GM23338 (cell line): Measurements from ENCODE around the gene TBC1D9. TPM values are rescaled to one million over a fixed set of nuclear protein-coding genes. Genes with fewer than 3 reads are reported as not detected.

ENCODE experiments used
- CREB1 ChIP-seq: fragments of 250-450 bp; sonication (Bioruptor Pico); IDR thresholded peaks from 2 replicates; pipeline ENCODE4 v1.5.0; 2020; ENCODE audit warnings: low read depth, mild to moderate bottlenecking, moderate library complexity
- EZH2 ChIP-seq: fragments of 200-600 bp; sonication (generic); IDR thresholded peaks from one replicate; pipeline ENCODE4 v1.8.0; 2017; ENCODE audit warnings: antibody characterized with exemption, mild to moderate bottlenecking, low read depth; ENCODE audit not compliant: unreplicated experiment
- EZH2phosphoT487 ChIP-seq: fragments of 200-600 bp; sonication (generic); IDR thresholded peaks from one replicate; pipeline ENCODE4 v1.8.1; 2018; ENCODE audit warnings: antibody characterized with exemption; ENCODE audit not compliant: unreplicated experiment
- REST ChIP-seq: IDR thresholded peaks from one replicate; pipeline ENCODE4 v1.6.1; 2018; ENCODE audit warnings: antibody characterized with exemption; ENCODE audit not compliant: unreplicated experiment
- ZNF114 ChIP-seq: fragments of 250-450 bp; sonication (Bioruptor Pico); IDR thresholded peaks from 2 replicates; pipeline ENCODE4 v1.5.0; 2020; ENCODE audit warnings: mild to moderate bottlenecking, moderate library complexity
- ZNF462 ChIP-seq: fragments of 250-450 bp; sonication (Bioruptor Pico); IDR thresholded peaks from 2 replicates; pipeline ENCODE4 v1.5.0; 2020; ENCODE audit warnings: mild to moderate bottlenecking, moderate library complexity
- polyA plus RNA-seq: library from polyadenylated mRNA; unstranded; fragments of >200 nt; fragmentation: Nextera tagmentation; extraction: Ambion mirVana; gene quantifications from 2 replicates; pipeline ENCODE4 v1.2.1, GENCODE V29; 2016
- total RNA-seq: library from RNA; depleted of rRNA; stranded (reverse); fragments of >200 nt; shearing (Covaris generic); gene quantifications from 2 replicates; pipeline ENCODE4 v1.2.3, GENCODE V29; 2014

TBC1D9 gene
- total and polyA plus RNA-seq, 2 experiments from 2014 or later: 0.03 to 0.56 TPM

GRCh38 chr4:140666889-140667614 lies 89.1 kb downstream of the TBC1D9 start (continued):
- TF ChIP-seq ZNF462 (CRISPR knock-in tag): no peak
- TF ChIP-seq REST: no peak
- no peak for TF ChIP-seq EZH2
- TF ChIP-seq ZNF114 (CRISPR knock-in tag): no peak
- no peak for TF ChIP-seq CREB1 (CRISPR knock-in tag)
- no peak for TF ChIP-seq EZH2phosphoT487
